BE2C (cell line): ENCODE data around the gene SPSB2.

Experiments
- DNase-seq: peaks from one replicate; pipeline ENCODE4 v3.0.0-alpha.2; 2020
- H3K27me3 ChIP-seq: fragments of 250-450 bp; sonication (Bioruptor Pico); 2 replicates; pipeline ENCODE4 v1.5.1; 2020; ENCODE audit warnings: mild to moderate bottlenecking
- H3K36me3 ChIP-seq: fragments of 250-450 bp; sonication (Bioruptor Pico); 2 replicates; pipeline ENCODE4 v1.5.1; 2020; ENCODE audit warnings: mild to moderate bottlenecking
- H3K4me1 ChIP-seq: fragments of 250-450 bp; sonication (Bioruptor Pico); 2 replicates; pipeline ENCODE4 v1.5.1; 2020
- H3K4me3 ChIP-seq: 2 replicates; pipeline ENCODE4 v1.5.1; 2011; ENCODE audit warnings: low read depth, low read length
- H3K9me3 ChIP-seq: fragments of 250-450 bp; sonication (Bioruptor Pico); 2 replicates; pipeline ENCODE4 v1.5.1; 2020
- TF ChIP-seq, protein P1 (sequence below): IDR thresholded peaks from 2 replicates; pipeline ENCODE4 v1.5.1; 2012; ENCODE audit warnings: mild to moderate bottlenecking, low read depth, low read length

SPSB2 gene

DNA sequence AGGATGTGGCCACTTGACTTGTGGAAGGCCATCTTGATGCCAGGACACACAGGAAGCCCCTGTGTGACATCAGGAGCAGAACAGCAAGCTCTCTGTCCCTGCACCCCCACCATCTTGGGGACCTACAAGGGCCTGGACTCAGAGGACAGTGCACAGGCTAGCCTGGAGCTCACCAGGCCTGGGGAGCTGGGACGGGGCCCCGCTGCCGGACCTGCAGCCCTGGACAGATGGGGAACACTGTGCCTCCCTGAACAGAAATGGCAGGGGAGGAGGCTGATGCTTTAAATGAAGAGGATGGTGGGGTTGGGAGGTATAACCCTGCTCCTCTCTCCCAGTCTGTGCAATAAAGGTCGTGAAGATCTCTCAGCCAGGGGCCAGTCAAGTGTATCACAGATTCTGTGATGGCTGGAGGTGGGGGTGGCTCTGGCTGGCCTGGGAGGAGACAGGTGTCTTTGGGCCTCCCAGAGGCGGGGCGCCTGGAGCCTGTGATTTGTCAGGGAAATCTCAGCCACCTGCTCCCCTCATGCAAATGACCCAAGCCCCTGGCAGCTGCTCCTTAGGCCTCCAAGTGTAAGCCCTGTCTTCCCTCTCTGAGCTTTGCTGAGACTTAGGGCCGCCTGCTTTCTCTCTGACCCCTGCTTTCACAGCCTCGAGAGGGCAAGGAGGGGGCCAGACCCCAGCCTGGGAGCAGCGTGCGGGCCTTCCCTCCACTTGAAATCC is 33.5 kb downstream of the SPSB2 start:
- H3K36me3 ChIP-seq = peaks cover 76% of the 10 kb centered on the region
- H3K9me3 ChIP-seq = no peaks in the 10 kb centered on the region
- no peak for DNase-seq
- no peaks in the 10 kb centered on the region for H3K27me3 ChIP-seq
- TF ChIP-seq, protein P1, sequence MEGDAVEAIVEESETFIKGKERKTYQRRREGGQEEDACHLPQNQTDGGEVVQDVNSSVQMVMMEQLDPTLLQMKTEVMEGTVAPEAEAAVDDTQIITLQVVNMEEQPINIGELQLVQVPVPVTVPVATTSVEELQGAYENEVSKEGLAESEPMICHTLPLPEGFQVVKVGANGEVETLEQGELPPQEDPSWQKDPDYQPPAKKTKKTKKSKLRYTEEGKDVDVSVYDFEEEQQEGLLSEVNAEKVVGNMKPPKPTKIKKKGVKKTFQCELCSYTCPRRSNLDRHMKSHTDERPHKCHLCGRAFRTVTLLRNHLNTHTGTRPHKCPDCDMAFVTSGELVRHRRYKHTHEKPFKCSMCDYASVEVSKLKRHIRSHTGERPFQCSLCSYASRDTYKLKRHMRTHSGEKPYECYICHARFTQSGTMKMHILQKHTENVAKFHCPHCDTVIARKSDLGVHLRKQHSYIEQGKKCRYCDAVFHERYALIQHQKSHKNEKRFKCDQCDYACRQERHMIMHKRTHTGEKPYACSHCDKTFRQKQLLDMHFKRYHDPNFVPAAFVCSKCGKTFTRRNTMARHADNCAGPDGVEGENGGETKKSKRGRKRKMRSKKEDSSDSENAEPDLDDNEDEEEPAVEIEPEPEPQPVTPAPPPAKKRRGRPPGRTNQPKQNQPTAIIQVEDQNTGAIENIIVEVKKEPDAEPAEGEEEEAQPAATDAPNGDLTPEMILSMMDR = no peak
- H3K4me1 ChIP-seq = no peaks in the 10 kb centered on the region
- H3K4me3 ChIP-seq = no peak overlapping the region

DNA sequence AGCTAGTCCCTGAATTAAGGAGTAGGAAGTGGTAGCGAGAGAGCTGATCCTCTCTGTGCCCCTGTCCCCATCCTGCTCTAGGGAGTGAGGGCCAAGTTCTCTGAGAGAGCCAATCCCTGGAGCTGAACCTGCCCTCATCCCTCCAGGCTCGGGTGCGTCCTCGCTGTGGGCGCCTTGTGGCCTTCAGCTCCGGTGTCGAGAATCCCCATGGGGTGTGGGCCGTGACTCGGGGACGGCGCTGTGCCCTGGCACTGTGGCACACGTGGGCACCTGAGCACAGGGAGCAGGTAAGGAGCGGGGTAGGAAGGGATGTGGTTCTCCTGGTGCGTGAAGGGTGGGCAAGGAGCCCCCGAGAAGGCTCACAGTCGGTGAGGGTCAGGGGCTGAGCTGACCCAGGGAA is 34.2 kb downstream of the SPSB2 start:
- no peak overlapping the region for H3K4me3 ChIP-seq
- H3K27me3 ChIP-seq = no peaks in the 10 kb centered on the region
- H3K36me3 ChIP-seq = peaks cover 78% of the 10 kb centered on the region
- TF ChIP-seq, protein P1 = no peak
- no peak for DNase-seq
- H3K9me3 ChIP-seq = no peaks in the 10 kb centered on the region
- no peaks in the 10 kb centered on the region for H3K4me1 ChIP-seq

- H3K4me3 ChIP-seq = no peak overlapping the region
- DNase-seq = no peak
- H3K27me3 ChIP-seq = no peaks in the 10 kb centered on the region
- peaks cover 76% of the 10 kb centered on the region for H3K36me3 ChIP-seq
- H3K9me3 ChIP-seq = no peaks in the 10 kb centered on the region
- TF ChIP-seq, protein P1 = no peak
- H3K4me1 ChIP-seq = no peaks in the 10 kb centered on the region
Measured at GRCh38 chr12:6837370-6838060, 35.6 kb downstream of the SPSB2 start.

- TF ChIP-seq, protein P1 = no peak
- H3K9me3 ChIP-seq = no peaks in the 10 kb centered on the region
- peaks cover 75% of the 10 kb centered on the region for H3K36me3 ChIP-seq
- no peaks in the 10 kb centered on the region for H3K4me1 ChIP-seq
- no peak overlapping the region for H3K4me3 ChIP-seq
- no peaks in the 10 kb centered on the region for H3K27me3 ChIP-seq
- no peak for DNase-seq
Measured at GRCh38 chr12:6836851-6837250, 36.3 kb downstream of the SPSB2 start.

- no peaks in the 10 kb centered on the region for H3K27me3 ChIP-seq
- H3K4me1 ChIP-seq = no peaks in the 10 kb centered on the region; the same call in 1 of the 2 replicates
- no peak for DNase-seq
- H3K36me3 ChIP-seq = peaks cover 83% of the 10 kb centered on the region
- H3K9me3 ChIP-seq = no peaks in the 10 kb centered on the region
- H3K4me3 ChIP-seq = no peak overlapping the region
- TF ChIP-seq, protein P1 = no peak
Measured at GRCh38 chr12:6834873-6835272, 38.2 kb downstream of the SPSB2 start.

- Histone ChIP-seq H3K27me3 (no peaks in the 10 kb centered on the region), H3K4me3 (no peak overlapping the region), H3K9me3 (no peaks in the 10 kb centered on the region), H3K36me3 (peaks cover 79% of the 10 kb centered on the region), H3K4me1 (no peaks in the 10 kb centered on the region; the same call in 1 of the 2 replicates)
- TF ChIP-seq, protein P1 = no peak
- no peak for DNase-seq
Measured at GRCh38 chr12:6834254-6834653, 38.8 kb downstream of the SPSB2 start.
